ENCODE data around the gene GATA2.

Gene GATA2

GRCh38 chr3:128492671-128493569 is at the start of gene GATA2:
TSS of gene GATA2 (minus strand) at chr3:128493201. CDS start at chr3:128487031, 6,170 bp downstream.
- DNase-seq (ENCODE audit: low read depth, low spot score): no peak

- DNase-seq (ENCODE audit: low read depth, low spot score): no peak
These were observed 48.2 kb upstream of the GATA2 start for GRCh38 chr3:128541246-128541645.

GRCh38 chr3:128539376-128539775 is 46.4 kb upstream of the GATA2 start:
- no peak for DNase-seq (ENCODE audit: low read depth, low spot score)

DNA sequence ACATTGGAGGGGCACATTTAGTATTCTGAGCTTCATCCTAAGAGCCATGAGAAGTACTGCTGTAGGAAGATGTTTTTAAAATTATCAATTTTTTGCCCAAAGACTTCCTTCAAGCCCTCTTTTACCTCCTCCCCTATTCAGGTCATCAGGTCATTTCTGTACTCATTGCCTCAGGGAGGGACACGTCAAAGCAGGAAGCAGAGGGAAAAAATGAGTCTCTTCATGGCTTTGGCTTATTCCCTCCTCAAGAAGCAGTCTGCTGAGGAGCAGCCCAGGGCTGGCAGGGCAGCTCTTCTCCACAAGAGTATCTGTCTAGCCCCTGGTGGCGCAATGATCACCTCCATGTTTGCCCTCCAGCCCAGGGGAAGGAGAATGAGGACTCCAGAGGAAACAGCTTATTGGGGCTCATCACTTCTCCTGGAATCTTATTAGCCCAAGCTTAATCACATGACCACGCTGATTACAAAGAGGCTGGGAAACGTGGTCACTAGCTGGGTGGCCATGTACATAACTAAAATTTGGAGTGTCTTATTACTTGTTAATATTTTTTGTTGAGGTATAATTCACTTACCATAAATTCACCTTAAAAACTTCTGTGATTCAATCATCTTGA is 44.2 kb upstream of the GATA2 start:
- DNase-seq (ENCODE audit: low read depth, low spot score): no peak

- no peak for DNase-seq (ENCODE audit: low read depth, low spot score)
These were observed 39.3 kb upstream of the GATA2 start for GRCh38 chr3:128532012-128532983.

DNA sequence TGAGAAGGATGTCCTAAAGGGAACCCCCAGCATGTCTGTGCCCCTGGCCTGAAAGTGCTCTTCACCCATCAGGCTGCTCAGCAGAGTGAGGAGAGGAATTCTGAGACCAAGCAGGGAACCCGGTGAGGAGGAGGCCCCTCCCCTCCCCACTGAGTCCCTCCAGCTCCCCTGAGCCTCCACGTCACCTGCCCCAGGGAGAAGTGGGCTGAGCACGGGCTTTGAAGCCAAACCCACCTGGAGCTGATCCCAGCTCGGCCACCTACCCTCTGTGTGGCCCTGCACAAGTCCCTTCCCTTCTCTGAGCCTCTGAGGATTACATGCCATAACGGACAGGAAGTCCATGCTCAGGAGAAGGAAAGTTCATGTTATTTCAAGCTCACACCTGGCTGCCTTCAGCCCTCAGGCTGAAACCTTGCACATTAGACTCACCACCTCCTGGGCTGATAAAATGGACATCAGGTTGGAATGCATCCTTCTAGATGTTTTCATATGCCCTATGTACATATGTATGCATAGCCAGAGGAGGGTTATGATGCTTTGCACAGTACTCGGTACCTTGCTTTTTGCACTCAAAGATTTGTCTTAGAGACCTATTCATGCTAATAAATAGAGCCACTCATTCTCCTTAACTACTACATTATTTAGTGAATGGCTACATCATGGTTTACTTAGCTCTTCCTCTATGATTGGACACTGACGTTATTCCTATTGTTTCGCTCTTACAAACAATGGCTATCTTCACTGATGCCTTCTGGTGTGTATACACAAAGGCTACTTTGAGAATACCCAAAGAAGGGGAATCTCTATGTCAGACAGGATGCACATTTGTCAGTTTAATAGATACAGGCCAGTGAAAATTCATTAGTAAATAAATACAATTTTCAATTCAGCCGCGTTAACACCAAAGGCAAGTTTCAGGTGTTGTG is 31.6 kb upstream of the GATA2 start:
- DNase-seq (ENCODE audit: low read depth, low spot score): no peak

DNA sequence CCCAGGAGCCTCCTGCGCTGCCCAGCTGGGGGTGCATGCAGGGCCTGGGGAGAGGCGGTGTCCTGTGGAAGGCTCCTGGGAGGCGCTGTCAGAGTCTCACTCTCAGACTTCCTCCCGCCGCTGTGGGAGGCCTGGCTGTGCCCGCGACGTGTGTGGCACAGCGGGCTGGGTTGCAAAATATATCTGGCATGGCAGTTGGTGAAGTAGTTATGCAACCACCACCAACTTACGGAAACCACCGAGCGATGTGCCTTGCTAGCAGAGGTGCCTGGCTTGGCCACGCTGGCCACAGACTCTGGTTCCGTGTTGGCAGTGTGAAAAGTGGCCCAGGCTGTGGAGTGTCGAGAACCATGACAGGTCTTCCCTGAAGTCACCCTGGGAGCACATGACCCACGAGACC is 30.6 kb upstream of the GATA2 start:
- no peak for DNase-seq (ENCODE audit: low read depth, low spot score)

GRCh38 chr3:128521715-128522114 is 28.7 kb upstream of the GATA2 start:
- no peak for DNase-seq (ENCODE audit: low read depth, low spot score)

- no peak for DNase-seq (ENCODE audit: low read depth, low spot score)
These were observed 25.8 kb upstream of the GATA2 start for GRCh38 chr3:128518587-128519490.

- DNase-seq (ENCODE audit: low read depth, low spot score): no peak
These were observed 24.6 kb upstream of the GATA2 start for GRCh38 chr3:128517648-128518047.

GRCh38 chr3:128515967-128516366 is 23.0 kb upstream of the GATA2 start:
- no peak for DNase-seq (ENCODE audit: low read depth, low spot score)

DNA sequence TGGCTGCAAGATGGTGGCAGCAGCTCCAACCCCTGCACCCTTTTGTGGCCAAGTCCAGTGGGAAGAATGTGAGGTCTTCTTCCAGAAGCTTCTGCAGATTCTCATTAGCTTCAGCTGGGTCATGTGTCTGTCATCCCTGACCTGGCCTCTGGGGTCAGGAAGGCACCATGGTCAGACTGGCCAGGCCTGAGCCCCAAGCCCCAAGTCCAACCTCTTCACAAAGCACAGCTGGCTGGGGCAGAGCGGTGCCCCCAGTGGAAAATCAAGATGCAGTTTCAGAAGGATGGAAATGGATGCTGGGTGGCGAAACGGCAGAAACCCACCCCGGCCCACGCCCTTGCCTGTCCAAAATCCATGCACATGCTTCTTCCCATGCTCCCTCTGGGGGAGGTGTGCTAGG is 15.9 kb upstream of the GATA2 start:
- no peak for DNase-seq (ENCODE audit: low read depth, low spot score)

DNA sequence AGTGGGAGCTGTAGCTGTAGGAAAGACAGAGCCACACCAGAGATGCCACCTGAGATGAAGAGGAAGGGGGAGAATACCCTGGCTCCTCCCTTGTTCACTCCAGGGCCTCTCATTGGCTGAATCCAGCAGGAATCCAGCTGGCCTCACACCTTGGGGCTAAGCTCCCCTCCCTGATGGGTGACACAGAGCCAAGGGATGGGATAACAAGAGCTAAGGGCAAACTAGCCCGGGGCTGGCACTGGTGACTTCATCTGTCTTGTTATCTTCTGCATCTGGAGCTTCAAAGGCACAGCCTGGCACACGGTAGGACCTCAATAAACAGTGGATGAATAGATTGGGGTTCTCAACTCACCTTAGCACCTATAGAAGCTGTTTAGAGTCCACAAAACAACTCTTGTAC is 13.8 kb upstream of the GATA2 start:
- no peak for DNase-seq (ENCODE audit: low read depth, low spot score)

GRCh38 chr3:128505771-128506170 is 12.8 kb upstream of the GATA2 start:
- no peak for DNase-seq (ENCODE audit: low read depth, low spot score)

DNA sequence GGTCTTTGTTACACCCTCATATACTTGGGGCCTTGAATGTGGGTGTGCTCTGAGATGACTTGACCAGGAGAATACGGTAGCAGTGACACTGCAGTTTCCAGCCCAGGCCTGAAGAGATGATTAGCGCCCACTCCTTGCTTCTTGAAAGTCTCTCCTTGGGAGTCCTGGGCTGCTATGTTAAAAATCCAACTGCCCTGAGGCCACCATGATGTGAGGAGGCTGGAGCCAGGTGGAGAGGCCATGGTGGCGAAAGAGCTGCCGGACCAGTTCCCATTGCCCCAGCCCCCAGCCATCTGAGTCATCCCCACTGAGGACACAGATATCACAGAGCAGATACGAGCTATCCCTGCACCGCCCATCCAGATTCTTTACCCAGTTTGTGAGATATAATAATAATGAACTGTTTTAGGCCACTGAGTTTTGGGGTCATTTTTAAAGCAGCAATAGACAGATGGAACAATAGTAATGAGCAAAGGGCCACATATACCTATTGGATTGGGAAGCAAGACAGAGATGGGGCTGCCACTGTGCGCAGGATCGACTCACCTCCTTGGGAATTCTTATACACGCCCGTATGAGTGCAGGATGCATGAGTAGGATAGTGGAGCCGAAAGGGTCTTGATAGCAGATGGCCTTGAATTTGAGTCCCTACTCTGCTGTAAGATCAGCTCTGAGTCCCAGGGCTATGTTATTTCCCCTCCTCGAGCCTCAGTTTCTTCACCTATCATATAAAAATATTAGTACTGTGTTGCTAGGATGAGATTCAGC is 12.1 kb upstream of the GATA2 start:
- no peak for DNase-seq (ENCODE audit: low read depth, low spot score)

GRCh38 chr3:128504533-128504915 is 11.5 kb upstream of the GATA2 start:
- no peak for DNase-seq (ENCODE audit: low read depth, low spot score)

GRCh38 chr3:128503751-128504532 is 10.9 kb upstream of the GATA2 start:
- no peak for DNase-seq (ENCODE audit: low read depth, low spot score)

DNA sequence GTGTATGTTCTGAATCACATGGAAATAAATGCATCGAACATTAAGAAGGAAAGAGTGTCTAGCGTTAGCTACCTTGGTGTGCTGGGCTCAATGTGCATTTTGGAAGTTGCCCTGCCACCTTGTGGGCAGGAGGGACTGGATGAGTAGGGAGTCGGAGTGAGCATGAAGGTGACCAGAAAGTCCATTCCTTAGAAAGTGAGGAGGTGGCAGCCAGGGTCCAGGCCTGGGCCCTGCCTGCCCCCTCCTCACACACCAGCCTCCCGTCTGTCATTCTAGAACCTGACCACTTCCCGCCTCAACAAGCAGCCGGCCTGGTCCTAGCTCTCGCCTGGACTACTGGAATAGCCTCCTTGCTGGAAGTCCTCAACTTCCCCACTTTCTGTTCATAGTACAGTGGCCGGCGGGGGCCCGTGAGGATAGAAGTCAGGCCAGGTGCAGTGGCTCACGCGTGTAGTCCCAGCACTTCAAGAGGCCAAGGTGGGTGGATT is 10.2 kb upstream of the GATA2 start:
- no peak for DNase-seq (ENCODE audit: low read depth, low spot score)
